ENCODE results near the gene CDX2.

GRCh38 chr13:27976362-27977091 is 7.4 kb upstream of the CDX2 start:
- TF ChIP-seq, protein P1, sequence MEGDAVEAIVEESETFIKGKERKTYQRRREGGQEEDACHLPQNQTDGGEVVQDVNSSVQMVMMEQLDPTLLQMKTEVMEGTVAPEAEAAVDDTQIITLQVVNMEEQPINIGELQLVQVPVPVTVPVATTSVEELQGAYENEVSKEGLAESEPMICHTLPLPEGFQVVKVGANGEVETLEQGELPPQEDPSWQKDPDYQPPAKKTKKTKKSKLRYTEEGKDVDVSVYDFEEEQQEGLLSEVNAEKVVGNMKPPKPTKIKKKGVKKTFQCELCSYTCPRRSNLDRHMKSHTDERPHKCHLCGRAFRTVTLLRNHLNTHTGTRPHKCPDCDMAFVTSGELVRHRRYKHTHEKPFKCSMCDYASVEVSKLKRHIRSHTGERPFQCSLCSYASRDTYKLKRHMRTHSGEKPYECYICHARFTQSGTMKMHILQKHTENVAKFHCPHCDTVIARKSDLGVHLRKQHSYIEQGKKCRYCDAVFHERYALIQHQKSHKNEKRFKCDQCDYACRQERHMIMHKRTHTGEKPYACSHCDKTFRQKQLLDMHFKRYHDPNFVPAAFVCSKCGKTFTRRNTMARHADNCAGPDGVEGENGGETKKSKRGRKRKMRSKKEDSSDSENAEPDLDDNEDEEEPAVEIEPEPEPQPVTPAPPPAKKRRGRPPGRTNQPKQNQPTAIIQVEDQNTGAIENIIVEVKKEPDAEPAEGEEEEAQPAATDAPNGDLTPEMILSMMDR (IDR thresholded peaks at IDR 0.05), result no peak
- no peak for TF ChIP-seq POLR2A (IDR thresholded peaks at IDR 0.05)

Data from thyroid gland (tissue), 4 donors.